SK-N-SH treated with all-trans-retinoic acid at 6 μM for 48 hours (cell line): ENCODE data around the gene VSTM4.

Experiments
- ATAC-seq: fragments of 200-7000 bp; cut with Tn5 transposase; 3 replicates; pipeline ENCODE4 v1.9.1; 2020; ENCODE audit warnings: mild to moderate bottlenecking, moderate library complexity
- ARNTL ChIP-seq: fragments of 450-650 bp; formaldehyde crosslinking; IDR thresholded peaks from 2 replicates; pipeline ENCODE4 v1.5.0; 2020; ENCODE audit warnings: low read depth, mild to moderate bottlenecking, moderate library complexity, borderline replicate concordance
- BACH2 ChIP-seq: fragments of 250-450 bp; sonication (Bioruptor Pico); IDR thresholded peaks from 2 replicates; pipeline ENCODE4 v1.9.0; 2021; ENCODE audit warnings: mild to moderate bottlenecking, borderline replicate concordance
- CREB5 ChIP-seq: fragments of 250-450 bp; sonication (Bioruptor Pico); IDR thresholded peaks from 2 replicates; pipeline ENCODE4 v1.5.1; 2020; ENCODE audit warnings: low read depth, mild to moderate bottlenecking, moderate library complexity
- CSDC2 ChIP-seq: fragments of 250-450 bp; sonication (Bioruptor Pico); IDR thresholded peaks from 2 replicates; pipeline ENCODE4 v1.5.0; 2020; ENCODE audit warnings: mild to moderate bottlenecking, moderate library complexity
- CSRNP3 ChIP-seq: fragments of 250-450 bp; sonication (Bioruptor Pico); IDR thresholded peaks from 2 replicates; pipeline ENCODE4 v1.5.1; 2021; ENCODE audit warnings: mild to moderate bottlenecking, moderate library complexity
- ESRRG ChIP-seq: fragments of 250-450 bp; sonication (Bioruptor Pico); IDR thresholded peaks from 2 replicates; pipeline ENCODE4 v1.6.1; 2021; ENCODE audit warnings: mild to moderate bottlenecking
- GLIS3 ChIP-seq: fragments of 250-450 bp; sonication (Bioruptor Pico); IDR thresholded peaks from 2 replicates; pipeline ENCODE4 v1.5.0; 2020; ENCODE audit warnings: mild to moderate bottlenecking, moderate library complexity
- ISL1 ChIP-seq: fragments of 250-450 bp; sonication (Bioruptor Pico); IDR thresholded peaks from 2 replicates; pipeline ENCODE4 v2.1.2; 2022; ENCODE audit warnings: mild to moderate bottlenecking, moderate library complexity
- OSR1 ChIP-seq: fragments of 250-450 bp; sonication (Bioruptor Pico); IDR thresholded peaks from 2 replicates; pipeline ENCODE4 v1.8.0; 2022; ENCODE audit warnings: moderate library complexity, mild to moderate bottlenecking, inconsistent platforms
- PPARA ChIP-seq: fragments of 250-450 bp; sonication (Bioruptor Pico); IDR thresholded peaks from 2 replicates; pipeline ENCODE4 v1.5.0; 2020; ENCODE audit warnings: mild to moderate bottlenecking, borderline replicate concordance
- RARB ChIP-seq: fragments of 250-450 bp; sonication (Bioruptor Pico); IDR thresholded peaks from 2 replicates; pipeline ENCODE4 v1.8.0; 2021; ENCODE audit warnings: mild to moderate bottlenecking, moderate library complexity
- SNAI2 ChIP-seq: fragments of 250-450 bp; sonication (Bioruptor Pico); IDR thresholded peaks from 2 replicates; pipeline ENCODE4 v1.5.0; 2020; ENCODE audit warnings: mild to moderate bottlenecking, moderate library complexity
- TCF4 ChIP-seq: fragments of 250-450 bp; sonication (Bioruptor Pico); IDR thresholded peaks from 2 replicates; pipeline ENCODE4 v1.8.0; 2021; ENCODE audit warnings: mild to moderate bottlenecking, moderate library complexity, borderline replicate concordance
- TOX ChIP-seq: fragments of 250-450 bp; sonication (Bioruptor Pico); IDR thresholded peaks from 2 replicates; pipeline ENCODE4 v1.8.0; 2021; ENCODE audit warnings: mild to moderate bottlenecking, moderate library complexity, borderline replicate concordance
- TSHZ2 ChIP-seq: fragments of 250-450 bp; sonication (Bioruptor Pico); IDR thresholded peaks from 2 replicates; pipeline ENCODE4 v1.5.0; 2020; ENCODE audit warnings: mild to moderate bottlenecking, moderate library complexity
- ZC3H10 ChIP-seq: fragments of 250-450 bp; sonication (Bioruptor Pico); IDR thresholded peaks from 2 replicates; pipeline ENCODE4 v1.5.1; 2021; ENCODE audit warnings: mild to moderate bottlenecking, moderate library complexity
- ZFP3 ChIP-seq: fragments of 250-450 bp; sonication (Bioruptor Pico); IDR thresholded peaks from 2 replicates; pipeline ENCODE4 v1.5.0; 2020; ENCODE audit warnings: mild to moderate bottlenecking, moderate library complexity
- ZFP30 ChIP-seq: fragments of 450-650 bp; formaldehyde crosslinking; IDR thresholded peaks from 2 replicates; pipeline ENCODE4 v1.5.0; 2022; ENCODE audit warnings: mild to moderate bottlenecking, moderate library complexity
- ZNF565 ChIP-seq: fragments of 450-650 bp; formaldehyde crosslinking; conservative IDR thresholded peaks from 2 replicates; pipeline ENCODE4 v1.5.0; 2020; ENCODE audit warnings: low read depth, mild to moderate bottlenecking, moderate library complexity
- ZNF70 ChIP-seq: fragments of 450-650 bp; formaldehyde crosslinking; IDR thresholded peaks from 2 replicates; pipeline ENCODE4 v1.5.0; 2020; ENCODE audit warnings: mild to moderate bottlenecking, moderate library complexity
- ZNF8 ChIP-seq: fragments of 450-650 bp; formaldehyde crosslinking; IDR thresholded peaks from 2 replicates; pipeline ENCODE4 v1.5.0; 2020; ENCODE audit warnings: mild to moderate bottlenecking, moderate library complexity

The VSTM4 gene

GRCh38 chr10:48996329-48996728 lies 119.0 kb downstream of the VSTM4 start:
- TF ChIP-seq CSRNP3 (CRISPR knock-in tag) (no peak), CSDC2 (no peak), OSR1 (CRISPR knock-in tag) (no peak), PPARA (CRISPR knock-in tag) (no peak), RARB (CRISPR knock-in tag) (no peak), ISL1 (CRISPR knock-in tag) (no peak), SNAI2 (CRISPR knock-in tag) (no peak), ZNF70 (CRISPR knock-in tag) (no peak)
- ATAC-seq = no peak

GRCh38 chr10:48993627-48994026 lies 121.7 kb downstream of the VSTM4 start:
- TF ChIP-seq ARNTL (CRISPR knock-in tag) (no peak), ZFP3 (CRISPR knock-in tag) (no peak), ZNF8 (CRISPR knock-in tag) (no peak), CREB5 (CRISPR knock-in tag) (no peak), ZNF70 (CRISPR knock-in tag) (no peak), CSRNP3 (CRISPR knock-in tag) (no peak), PPARA (CRISPR knock-in tag) (no peak), ZNF565 (CRISPR knock-in tag) (no peak), OSR1 (CRISPR knock-in tag) (no peak), RARB (CRISPR knock-in tag) (no peak), ZFP30 (CRISPR knock-in tag) (no peak), ESRRG (CRISPR knock-in tag) (no peak), BACH2 (CRISPR knock-in tag) (no peak)
- TF ChIP-seq, all 23 proteins: peak for 0
- no peak for ATAC-seq

- TF ChIP-seq BACH2 (CRISPR knock-in tag) = no peak
- TF ChIP-seq GLIS3 = no peak
- no peak for TF ChIP-seq CREB5 (CRISPR knock-in tag)
- no peak for TF ChIP-seq RARB (CRISPR knock-in tag)
- no peak for TF ChIP-seq CSDC2
- no peak for TF ChIP-seq ZNF70 (CRISPR knock-in tag)
- TF ChIP-seq ZC3H10 (CRISPR knock-in tag) = no peak
- TF ChIP-seq ZNF565 (CRISPR knock-in tag) = no peak
- no peak for TF ChIP-seq ZNF8 (CRISPR knock-in tag)
- TF ChIP-seq CSRNP3 (CRISPR knock-in tag) = no peak
- TF ChIP-seq TCF4 (CRISPR knock-in tag) = no peak
- TF ChIP-seq ISL1 (CRISPR knock-in tag) = no peak
- no peak for TF ChIP-seq TOX
- no peak for TF ChIP-seq TSHZ2 (CRISPR knock-in tag)
- no peak for TF ChIP-seq ESRRG (CRISPR knock-in tag)
- ATAC-seq = no peak
These were observed 125.1 kb downstream of the VSTM4 start for GRCh38 chr10:48990226-48990625.
